Activated T-cell treated with anti-CD3 and anti-CD28 coated beads, Interleukin-2, amount 50 U/mL, for 48 hours (primary cell): ENCODE results near the gene SPON1.
"Not testable (repeated sequence)": the region's sequence is repeated elsewhere in the genome, so short reads cannot be mapped to it uniquely, and the experiment has no call there.

ENCODE experiments used
- DNase-seq, 2 experiments: peaks; one replicate each; pipeline ENCODE4 v3.0.0-alpha.2; 2020

SPON1 gene

GRCh38 chr11:13962562-13963168, at the start of gene SPON1:
TSS of gene SPON1 (plus strand) at chr11:13962723. CDS start at chr11:13962905, 182 bp downstream.
- peak; percentile 58 to 61 for DNase-seq

- DNase-seq: no peak
Measured at GRCh38 chr11:13917264-13917663, 45.3 kb upstream of the SPON1 start.

GRCh38 chr11:13917904-13918303, 44.6 kb upstream of the SPON1 start:
- DNase-seq: no peak

- no peak for DNase-seq
Measured at GRCh38 chr11:13920756-13921155, 41.8 kb upstream of the SPON1 start.

- no peak for DNase-seq
Measured at GRCh38 chr11:13921545-13921944, 41.0 kb upstream of the SPON1 start.

GRCh38 chr11:13923182-13923581, 39.3 kb upstream of the SPON1 start:
- no peak for DNase-seq

- DNase-seq: no peak
Measured at GRCh38 chr11:13923716-13924650, 38.5 kb upstream of the SPON1 start.

GRCh38 chr11:13924801-13925327, 37.7 kb upstream of the SPON1 start:
- no peak for DNase-seq

- DNase-seq: not testable (repeated sequence)
Measured at GRCh38 chr11:13926366-13926765, 36.2 kb upstream of the SPON1 start.

- DNase-seq: no peak
Measured at GRCh38 chr11:13926981-13927380, 35.5 kb upstream of the SPON1 start.

- no peak for DNase-seq
Measured at GRCh38 chr11:13927481-13927880, 35.0 kb upstream of the SPON1 start.

GRCh38 chr11:13928566-13929251, 33.8 kb upstream of the SPON1 start:
- DNase-seq: no peak

GRCh38 chr11:13929395-13929891, 33.1 kb upstream of the SPON1 start:
- no peak for DNase-seq

- no peak for DNase-seq
Measured at GRCh38 chr11:13931356-13931755, 31.2 kb upstream of the SPON1 start.

- DNase-seq: not testable (repeated sequence)
Measured at GRCh38 chr11:13937154-13937553, 25.4 kb upstream of the SPON1 start.

GRCh38 chr11:13938829-13939228, 23.7 kb upstream of the SPON1 start:
- DNase-seq: not testable (repeated sequence)

GRCh38 chr11:13939961-13940906, 22.3 kb upstream of the SPON1 start:
- no peak for DNase-seq

GRCh38 chr11:13940907-13941256, 21.6 kb upstream of the SPON1 start:
- no peak for DNase-seq

- DNase-seq: no peak
Measured at GRCh38 chr11:13941775-13942174, 20.7 kb upstream of the SPON1 start.

- DNase-seq: no peak
Measured at GRCh38 chr11:13942378-13942777, 20.1 kb upstream of the SPON1 start.

GRCh38 chr11:13942971-13943381, 19.5 kb upstream of the SPON1 start:
- DNase-seq: no peak

- DNase-seq: no peak
Measured at GRCh38 chr11:13944016-13944415, 18.5 kb upstream of the SPON1 start.
